ENCODE measurements around the gene TEAD3.

TEAD3 gene

GRCh38 chr6:35475573-35475972, 21.3 kb downstream of the TEAD3 start:
- no peak for DNase-seq (ENCODE audit: low spot score)

- no peak for DNase-seq (ENCODE audit: low spot score)
Measured at GRCh38 chr6:35474942-35475570, 21.8 kb downstream of the TEAD3 start.

- DNase-seq (ENCODE audit: low spot score), result no peak
Measured at GRCh38 chr6:35474131-35474941, 22.5 kb downstream of the TEAD3 start.

- DNase-seq (ENCODE audit: low spot score), result no peak
Measured at GRCh38 chr6:35473850-35474130, 23.1 kb downstream of the TEAD3 start.

- no peak for DNase-seq (ENCODE audit: low spot score)
Measured at GRCh38 chr6:35473075-35473849, 23.6 kb downstream of the TEAD3 start.

GRCh38 chr6:35471836-35472345, 25.0 kb downstream of the TEAD3 start:
- DNase-seq (ENCODE audit: low spot score), result no peak

- no peak for DNase-seq (ENCODE audit: low spot score)
Measured at GRCh38 chr6:35470663-35471120, 26.2 kb downstream of the TEAD3 start.

GRCh38 chr6:35469751-35470662, 26.9 kb downstream of the TEAD3 start:
- no peak for DNase-seq (ENCODE audit: low spot score)

- DNase-seq (ENCODE audit: low spot score), result no peak
Measured at GRCh38 chr6:35468980-35469750, 27.7 kb downstream of the TEAD3 start.

- DNase-seq (ENCODE audit: low spot score), result peak; percentile 91
Measured at GRCh38 chr6:35468181-35468979, 28.5 kb downstream of the TEAD3 start, which contains the start of gene RPL10A. RPL10A (plus strand) TSS chr6:35468401; CDS start chr6:35468435, 34 bp downstream.

GRCh38 chr6:35465646-35466045, 31.2 kb downstream of the TEAD3 start:
- DNase-seq (ENCODE audit: low spot score), result no peak

GRCh38 chr6:35463292-35463691, 33.6 kb downstream of the TEAD3 start:
- no peak for DNase-seq (ENCODE audit: low spot score)

GRCh38 chr6:35461270-35461669, 35.6 kb downstream of the TEAD3 start:
- DNase-seq (ENCODE audit: low spot score), result no peak

GRCh38 chr6:35457907-35458306, 39.0 kb downstream of the TEAD3 start:
- no peak for DNase-seq (ENCODE audit: low spot score)

- no peak for DNase-seq (ENCODE audit: low spot score)
Measured at GRCh38 chr6:35454391-35455110, 42.3 kb downstream of the TEAD3 start.

GRCh38 chr6:35453236-35453635, 43.6 kb downstream of the TEAD3 start:
- DNase-seq (ENCODE audit: low spot score), result no peak

GRCh38 chr6:35452183-35453090, 44.4 kb downstream of the TEAD3 start, which contains the start of gene FANCE:
FANCE (plus strand) TSS chr6:35452338; CDS start chr6:35452546, 208 bp downstream.
- peak; percentile 80 for DNase-seq (ENCODE audit: low spot score)

All from SW480 (cell line).